Thoracic aorta endothelial cell (primary cell): Measurements from ENCODE around the gene SMCR8. TPM values are rescaled to one million over a fixed set of nuclear protein-coding genes. Genes with fewer than 3 reads are reported as not detected.

Source experiments
- total RNA-seq: library from RNA; depleted of rRNA; stranded (reverse); fragments of >200 nt; gene quantifications from 2 replicates; pipeline ENCODE4 v1.2.3, GENCODE V29; 2012

SMCR8 gene
- 20.6 and 25.0 TPM in 2 replicates for total RNA-seq

GRCh38 chr17:18314731-18315561 is at the start of gene SMCR8, which contains the start of gene TOP3A:
TSS of gene SMCR8 (plus strand) at chr17:18315293. CDS start at chr17:18315790, 497 bp downstream.
TSS of gene TOP3A (minus strand) at chr17:18314994. CDS start at chr17:18314778, 216 bp downstream.

GRCh38 chr17:18363101-18364049 is 48.3 kb downstream of the SMCR8 start, which contains the start of gene SHMT1:
TSS of gene SHMT1 (minus strand) at chr17:18363550. CDS start at chr17:18355981, 7,569 bp downstream.

Other genes starting within 250 kb of the SMCR8 start
- 36.6 and 47.3 TPM in 2 replicates for gene DRG2, start 227.3 kb upstream of the SMCR8 start, total RNA-seq
- 0.22 and 0.27 TPM in 2 replicates for gene MYO15A, start 206.5 kb upstream of the SMCR8 start, total RNA-seq
- gene ALKBH5, start 131.5 kb upstream of the SMCR8 start, total RNA-seq, result 100 and 115 TPM in 2 replicates
- 33.8 and 38.3 TPM in 2 replicates for gene LLGL1, start 89.7 kb upstream of the SMCR8 start, total RNA-seq
- 253 and 319 TPM in 2 replicates for gene FLII, start 56.6 kb upstream of the SMCR8 start, total RNA-seq
- 7.8 and 8.0 TPM in 2 replicates for gene MIEF2, start 54.6 kb upstream of the SMCR8 start, total RNA-seq
- 58.6 and 62.0 TPM in 2 replicates for gene TOP3A, start 299 bp upstream of the SMCR8 start, total RNA-seq
- 21.5 and 27.3 TPM in 2 replicates for gene SHMT1, start 48.3 kb downstream of the SMCR8 start, total RNA-seq
- gene EVPLL, start 62.5 kb downstream of the SMCR8 start, total RNA-seq, result not detected in 2 replicates
- gene LGALS9C, start 161.5 kb downstream of the SMCR8 start, total RNA-seq, result not detected in 2 replicates